SH-SY5Y (cell line): ENCODE data around the gene PDE4D.

Experiments used
- GATA2 ChIP-seq: IDR thresholded peaks from 2 replicates; pipeline ENCODE4 v1.6.1; 2011; ENCODE audit warnings: mild to moderate bottlenecking, low read depth, low read length
- GATA3 ChIP-seq: IDR thresholded peaks from 2 replicates; pipeline ENCODE4 v1.6.1; 2011; ENCODE audit warnings: low read depth, mild to moderate bottlenecking, low read length, moderate library complexity

GRCh38 chr5:59525311-59525710 is 368.2 kb downstream of the PDE4D start:
- TF ChIP-seq GATA2, result no peak
- TF ChIP-seq GATA3, result no peak
